Stimulated activated CD4-positive, alpha-beta T cell treated with anti-CD3 and anti-CD28 coated beads, Interleukin-15, amount 100 ng/mL, for 1 hour (primary cell): Measurements from ENCODE around the gene NDUFA13.

ENCODE experiments used
- DNase-seq, 2 donors: peaks; one replicate each; pipeline ENCODE4 v3.0.0-alpha.2; 2020; ENCODE audit warnings: low read depth in 1 of 2, low spot score in 1 of 2

Gene NDUFA13

DNA sequence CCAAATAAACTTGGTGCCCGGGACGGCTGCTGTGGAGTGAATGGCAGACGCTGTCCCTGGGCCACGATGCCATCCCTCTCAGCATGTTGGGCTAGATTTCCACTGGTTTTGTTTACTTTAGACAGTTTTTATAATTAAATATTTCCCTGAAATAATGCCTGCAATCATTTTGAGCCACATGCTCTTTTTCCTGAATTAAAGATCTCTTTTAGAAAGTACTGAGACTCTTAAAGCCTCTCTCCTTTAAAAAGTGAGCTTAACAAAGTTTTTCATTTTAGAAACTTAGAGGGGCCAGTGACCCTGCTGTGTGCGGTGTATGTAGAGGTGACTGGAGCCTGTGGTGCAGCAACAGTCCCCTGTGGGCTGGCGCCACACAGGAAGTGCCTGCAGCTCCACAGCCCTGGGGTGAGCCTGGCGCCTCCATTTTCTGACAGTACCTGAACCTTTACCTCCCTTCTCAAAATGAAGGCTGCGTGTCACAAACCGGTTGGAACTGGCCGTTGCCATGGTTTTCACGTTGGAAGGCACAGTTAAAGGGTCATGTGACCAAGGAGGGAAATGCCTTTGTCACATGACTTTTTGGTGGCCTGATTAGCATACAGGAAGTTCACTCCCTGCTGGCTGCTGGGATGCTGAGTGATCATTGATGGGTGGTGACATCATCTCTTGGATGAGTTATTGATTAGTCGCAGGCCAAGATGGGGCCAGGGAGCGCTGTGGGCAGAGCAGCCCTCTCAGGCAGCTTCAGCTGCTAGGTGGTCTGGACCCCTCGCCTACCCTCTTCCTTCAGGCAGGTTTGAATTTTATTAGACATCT, 26.9 kb upstream of the NDUFA13 start:
- DNase-seq, result peak; percentile 58 to 74

DNA sequence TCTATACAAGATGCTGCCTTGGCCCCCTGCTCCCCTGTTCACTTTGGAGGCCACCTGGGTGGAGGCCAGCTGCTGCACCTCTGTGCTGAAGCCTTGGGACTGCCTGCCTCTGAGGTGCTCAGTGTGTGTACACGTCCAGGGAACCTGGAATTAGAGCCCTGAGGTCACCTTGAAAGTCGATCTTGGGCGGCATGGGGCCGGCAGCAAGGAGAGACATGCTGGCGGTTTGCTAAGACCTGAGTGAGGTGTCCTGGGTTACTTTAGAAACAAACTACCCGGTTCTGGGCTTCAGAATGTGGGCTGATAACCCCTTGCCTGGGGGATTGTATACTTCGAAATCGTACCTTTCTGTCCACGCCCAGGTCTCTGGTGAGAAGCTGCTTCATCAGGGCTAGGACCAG, 26.2 kb upstream of the NDUFA13 start:
- DNase-seq, result no peak

DNA sequence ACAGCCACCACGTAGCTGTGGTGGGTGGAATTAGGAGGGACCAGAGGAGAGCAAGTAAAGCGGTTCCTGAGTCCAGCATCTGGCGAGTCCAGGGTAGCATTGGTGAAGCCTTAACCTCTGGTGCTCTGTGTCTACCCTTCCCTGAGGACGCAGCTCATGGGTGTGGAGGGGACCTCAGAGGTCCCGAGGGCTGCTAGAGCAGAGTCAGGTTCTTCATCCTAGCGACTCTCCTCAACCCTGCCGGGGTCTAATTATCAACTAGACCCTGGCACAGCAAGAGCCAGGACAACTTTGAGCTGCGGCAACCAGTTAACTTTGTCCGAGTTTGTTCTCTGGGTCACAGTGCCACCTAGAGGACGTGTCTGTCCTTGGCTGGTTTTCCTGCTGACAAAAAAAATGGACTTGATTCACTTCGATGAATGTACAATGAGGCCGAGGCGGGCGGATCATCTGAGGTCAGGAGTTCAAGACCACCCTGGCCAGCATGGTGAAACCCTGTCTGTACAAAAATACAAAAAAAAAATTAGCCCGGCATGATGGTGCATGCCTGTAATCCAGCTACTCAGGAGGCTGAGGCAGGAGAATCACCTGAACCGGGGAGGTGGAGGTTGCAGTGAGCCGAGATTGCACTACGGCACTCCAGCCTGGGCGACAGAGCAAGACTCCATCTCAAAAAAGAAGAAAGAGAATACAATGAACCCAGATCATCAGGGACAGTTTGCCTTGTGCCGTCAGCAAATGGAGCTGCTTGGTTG, 25.6 kb upstream of the NDUFA13 start:
- peak; percentile 58 to 68 for DNase-seq

DNA sequence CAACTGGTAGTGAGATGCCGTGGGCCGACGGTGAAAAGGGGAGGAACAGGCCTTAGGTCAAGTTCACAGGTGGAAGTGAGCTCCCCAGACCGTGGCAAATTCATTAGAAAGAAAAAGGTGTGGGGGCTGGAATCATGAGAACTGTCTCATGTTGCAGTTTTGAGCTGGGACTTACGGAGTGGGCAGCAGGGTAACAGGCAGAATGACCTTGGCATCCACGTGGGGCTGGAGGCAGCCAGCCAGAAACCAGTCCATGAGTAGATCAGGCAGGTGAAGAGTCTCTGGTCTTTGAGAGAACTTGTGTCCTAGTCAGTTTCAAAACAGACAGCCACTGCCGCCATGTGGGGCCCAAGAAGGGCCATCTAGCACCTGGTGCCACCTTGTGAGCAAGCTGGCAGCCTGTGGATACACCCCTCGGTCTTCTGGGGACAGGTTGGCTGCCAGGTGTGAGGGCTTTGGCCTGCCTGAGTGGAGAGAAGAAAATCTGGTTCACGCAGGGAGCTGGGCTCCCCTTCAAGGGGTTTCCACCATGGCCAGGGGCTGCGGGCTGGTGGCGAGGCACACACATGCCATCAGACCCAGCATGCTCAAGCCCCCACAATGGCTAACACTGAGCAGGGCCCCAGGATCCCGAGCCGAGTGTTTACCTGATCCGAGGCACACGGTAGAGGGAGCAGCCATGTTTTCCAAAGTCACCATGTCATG, 24.6 kb upstream of the NDUFA13 start:
- DNase-seq, result no peak

DNA sequence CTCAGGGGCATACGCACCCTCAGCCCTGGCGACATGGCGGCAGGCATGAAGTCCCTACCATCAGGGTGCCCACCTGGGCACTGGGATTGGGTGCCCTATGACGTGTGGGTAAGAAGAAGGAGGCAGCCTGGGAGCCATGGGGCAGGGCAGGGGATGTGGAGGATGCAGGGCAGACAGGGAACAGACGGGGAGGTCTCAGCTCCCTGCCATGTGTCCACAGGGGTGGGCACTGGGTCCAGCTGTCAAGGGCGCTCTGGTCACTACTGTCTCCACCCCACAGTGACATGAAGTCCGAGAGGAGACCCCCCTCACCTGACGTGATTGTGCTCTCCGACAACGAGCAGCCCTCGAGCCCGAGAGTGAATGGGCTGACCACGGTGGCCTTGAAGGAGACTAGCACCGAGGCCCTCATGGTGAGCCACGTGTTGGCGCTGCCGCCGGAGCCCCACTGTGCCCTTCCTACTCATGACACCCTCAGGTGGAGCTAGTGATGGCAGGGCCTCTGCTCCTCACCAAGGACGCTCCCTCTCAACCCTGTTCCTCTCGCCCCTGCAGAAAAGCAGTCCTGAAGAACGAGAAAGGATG, 23.9 kb upstream of the NDUFA13 start:
- DNase-seq, result no peak

DNA sequence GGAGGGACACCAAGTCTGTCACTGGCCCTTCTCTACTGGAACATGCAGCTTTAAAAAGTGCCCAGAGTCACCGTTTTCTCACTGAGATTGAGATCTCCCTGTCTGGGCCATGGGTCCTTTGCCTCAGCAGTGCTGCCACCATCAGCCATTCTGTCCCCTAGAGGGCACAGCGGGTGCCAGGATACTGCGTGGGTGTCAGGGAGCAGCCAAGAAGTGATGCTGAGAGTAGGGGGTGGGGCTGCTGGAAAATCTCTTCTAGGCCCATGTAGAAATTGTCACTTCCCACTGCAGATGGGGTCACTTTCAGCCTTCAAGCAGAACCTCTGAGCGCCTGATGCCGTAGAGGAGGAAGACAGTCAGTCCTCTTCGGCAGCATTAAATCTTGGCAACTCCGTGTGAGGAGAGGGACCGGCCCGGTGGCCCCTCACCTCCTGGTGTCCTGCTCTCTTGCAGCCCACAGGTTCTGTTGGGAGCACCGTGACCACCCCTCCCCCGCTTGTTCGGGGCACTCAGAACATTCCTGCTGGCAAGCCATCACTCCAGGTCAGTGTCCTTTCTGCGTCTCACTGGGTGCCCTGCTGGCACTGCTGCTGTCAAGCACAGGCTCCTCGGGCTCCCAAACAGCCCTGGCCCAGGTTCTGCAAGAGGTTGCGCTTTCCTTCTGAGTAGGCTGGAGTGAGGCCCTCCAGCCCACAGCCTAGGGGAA, 22.0 kb upstream of the NDUFA13 start:
- no peak for DNase-seq

DNA sequence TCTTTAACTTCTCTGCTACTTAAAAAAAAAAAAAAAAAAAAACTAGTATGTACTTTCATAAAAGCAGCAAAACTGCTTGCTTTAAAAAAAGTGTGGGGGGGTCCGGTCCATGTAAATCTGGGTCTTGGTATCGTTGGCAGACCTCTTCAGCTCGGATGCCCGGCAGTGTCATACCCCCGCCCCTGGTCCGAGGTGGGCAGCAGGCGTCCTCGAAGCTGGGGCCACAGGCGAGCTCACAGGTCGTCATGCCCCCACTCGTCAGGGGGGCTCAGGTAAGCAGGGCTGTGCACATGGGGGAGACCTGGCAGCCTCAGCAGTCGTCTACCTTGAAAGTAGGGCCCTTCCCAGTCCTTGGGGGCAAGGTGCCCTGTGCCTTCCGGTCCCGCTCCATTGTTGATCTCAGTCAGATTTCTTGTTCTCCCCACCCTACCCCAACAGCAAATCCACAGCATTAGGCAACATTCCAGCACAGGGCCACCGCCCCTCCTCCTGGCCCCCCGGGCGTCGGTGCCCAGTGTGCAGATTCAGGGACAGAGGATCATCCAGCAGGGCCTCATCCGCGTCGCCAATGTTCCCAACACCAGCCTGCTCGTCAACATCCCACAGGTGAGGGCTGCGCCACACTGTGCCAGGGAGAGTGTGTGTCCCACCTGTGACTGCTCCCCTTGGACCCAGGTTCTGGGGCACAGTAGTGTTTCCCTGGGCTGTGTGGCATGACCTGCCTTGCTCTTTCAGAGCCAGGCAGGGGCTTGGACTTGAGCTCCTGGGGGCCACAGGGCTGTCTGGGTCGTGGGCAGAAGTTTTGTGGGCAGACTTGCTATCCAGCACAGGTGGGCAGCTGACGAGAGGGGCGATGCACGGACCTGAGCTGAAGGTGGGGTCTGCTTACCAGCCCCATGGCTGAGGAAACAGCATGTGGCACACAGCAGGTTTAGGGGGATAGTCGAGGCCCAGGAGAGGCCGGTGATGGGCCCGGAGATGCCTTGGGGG, 20.1 kb upstream of the NDUFA13 start:
- no peak for DNase-seq

DNA sequence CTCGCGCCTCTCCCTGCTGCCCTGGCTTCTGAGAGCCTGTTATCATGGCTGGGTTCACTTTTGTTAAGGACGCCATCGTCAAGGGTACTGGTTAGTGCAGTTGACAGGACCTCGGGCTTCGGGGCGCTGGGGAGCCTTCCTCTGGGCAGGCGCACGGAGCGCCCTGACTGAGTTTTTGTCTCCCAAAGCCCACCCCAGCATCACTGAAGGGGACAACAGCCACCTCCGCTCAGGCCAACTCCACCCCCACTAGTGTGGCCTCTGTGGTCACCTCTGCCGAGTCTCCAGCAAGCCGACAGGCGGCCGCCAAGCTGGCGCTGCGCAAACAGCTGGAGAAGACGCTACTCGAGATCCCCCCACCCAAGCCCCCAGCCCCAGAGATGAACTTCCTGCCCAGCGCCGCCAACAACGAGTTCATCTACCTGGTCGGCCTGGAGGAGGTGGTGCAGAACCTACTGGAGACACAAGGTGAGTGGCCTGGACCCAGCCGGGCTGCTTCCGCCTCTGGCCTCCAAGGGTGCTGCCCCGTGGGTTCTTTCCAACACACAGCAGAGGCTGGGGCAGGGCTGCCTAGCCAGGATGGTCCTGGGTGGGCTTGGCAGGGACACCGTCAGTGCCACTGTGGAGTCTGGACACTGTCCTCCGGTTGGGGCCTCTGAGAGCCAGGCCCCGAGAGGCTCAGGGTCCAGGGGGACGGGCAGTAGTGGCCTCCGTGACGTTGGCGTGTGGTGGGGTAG, 17.6 kb upstream of the NDUFA13 start:
- DNase-seq, result no peak

DNA sequence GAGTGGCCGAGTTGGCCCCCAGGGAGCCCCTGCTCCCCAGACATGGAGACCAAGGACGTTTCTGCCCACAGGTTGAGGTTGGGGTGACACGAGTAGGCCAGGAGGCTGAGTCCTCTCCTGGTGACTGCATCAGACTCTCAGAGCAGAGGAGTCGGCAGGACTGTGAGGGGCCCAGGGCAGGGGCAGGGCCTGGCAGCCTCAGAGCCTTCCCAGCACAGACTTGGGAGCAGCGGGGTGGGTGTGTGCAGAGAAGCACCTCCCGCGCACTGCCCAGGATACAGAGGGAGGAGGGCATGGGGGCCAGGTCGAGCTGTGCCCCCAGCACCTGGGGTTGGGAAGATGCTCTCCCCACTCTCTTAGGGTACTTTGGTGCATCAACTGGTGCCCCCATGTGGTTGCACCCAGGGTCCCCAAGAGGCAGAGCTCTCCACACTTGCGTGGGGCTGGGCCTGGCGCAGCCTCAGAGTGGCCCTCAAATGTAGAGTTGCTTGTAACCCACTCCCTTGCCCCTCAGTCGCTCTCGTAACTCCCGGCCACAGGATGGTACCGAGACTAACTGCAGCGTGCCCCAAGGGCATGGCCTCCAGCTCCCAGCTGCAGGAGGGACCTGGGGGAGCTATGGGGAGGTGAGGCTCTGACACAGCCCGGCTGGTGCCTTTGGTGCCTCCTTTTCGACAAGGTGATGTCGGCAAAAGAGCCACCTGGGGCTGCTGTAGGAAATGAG, 16.6 kb upstream of the NDUFA13 start:
- DNase-seq, result no peak

DNA sequence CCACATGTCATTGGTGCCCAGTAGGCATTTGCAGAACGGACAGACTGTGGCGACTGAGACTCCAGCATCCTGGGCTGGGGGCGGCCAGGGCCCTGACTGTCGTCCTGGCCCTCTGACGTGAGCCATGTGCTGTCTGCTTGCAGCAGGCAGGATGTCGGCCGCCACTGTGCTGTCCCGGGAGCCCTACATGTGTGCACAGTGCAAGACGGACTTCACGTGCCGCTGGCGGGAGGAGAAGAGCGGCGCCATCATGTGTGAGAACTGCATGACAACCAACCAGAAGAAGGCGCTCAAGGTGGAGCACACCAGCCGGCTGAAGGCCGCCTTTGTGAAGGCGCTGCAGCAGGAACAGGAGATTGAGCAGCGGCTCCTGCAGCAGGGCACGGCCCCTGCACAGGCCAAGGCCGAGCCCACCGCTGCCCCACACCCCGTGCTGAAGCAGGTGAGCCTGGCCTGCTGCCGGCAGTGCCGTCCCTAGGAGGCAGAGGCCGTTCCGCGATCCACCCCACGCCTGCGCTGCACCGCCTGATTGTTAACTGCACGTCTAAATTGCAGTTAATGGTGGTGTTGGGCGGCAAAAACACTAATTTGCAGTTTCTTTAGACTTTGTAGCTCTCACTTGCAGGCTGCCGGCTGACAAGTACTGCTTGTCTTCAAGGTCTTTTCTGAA, 14.9 kb upstream of the NDUFA13 start:
- no peak for DNase-seq

DNA sequence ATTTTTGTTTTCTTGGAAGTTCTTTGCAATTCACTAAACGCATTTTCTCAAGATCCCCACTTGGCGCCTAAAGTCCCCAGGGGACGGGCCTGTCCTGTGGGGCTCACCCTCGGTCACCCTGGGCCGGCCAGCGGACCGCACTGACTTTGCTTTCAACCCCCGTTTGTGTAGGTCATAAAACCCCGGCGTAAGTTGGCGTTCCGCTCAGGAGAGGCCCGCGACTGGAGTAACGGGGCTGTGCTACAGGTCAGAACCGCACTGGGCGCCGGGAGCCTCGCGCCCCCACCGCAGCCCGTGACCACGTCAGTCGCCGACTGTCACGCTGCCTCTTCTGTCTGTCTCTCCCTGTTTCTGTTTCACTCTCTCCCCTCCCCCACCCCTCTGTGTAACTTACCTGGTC, 14.2 kb upstream of the NDUFA13 start:
- DNase-seq, result no peak

DNA sequence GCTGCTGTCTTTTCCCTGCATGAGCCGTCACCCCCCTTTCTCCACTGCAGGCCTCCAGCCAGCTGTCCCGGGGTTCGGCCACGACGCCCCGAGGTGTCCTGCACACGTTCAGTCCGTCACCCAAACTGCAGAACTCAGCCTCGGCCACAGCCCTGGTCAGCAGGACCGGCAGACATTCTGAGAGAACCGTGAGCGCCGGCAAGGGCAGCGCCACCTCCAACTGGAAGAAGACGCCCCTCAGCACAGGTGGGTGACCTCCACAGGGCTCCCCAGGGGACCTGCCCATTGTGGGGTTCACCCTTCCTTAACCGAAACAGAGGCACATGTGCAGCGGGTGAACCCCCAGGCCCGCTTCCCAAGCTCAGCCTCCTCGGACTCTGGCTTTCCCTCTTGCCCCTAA, 13.7 kb upstream of the NDUFA13 start:
- DNase-seq, result no peak

DNA sequence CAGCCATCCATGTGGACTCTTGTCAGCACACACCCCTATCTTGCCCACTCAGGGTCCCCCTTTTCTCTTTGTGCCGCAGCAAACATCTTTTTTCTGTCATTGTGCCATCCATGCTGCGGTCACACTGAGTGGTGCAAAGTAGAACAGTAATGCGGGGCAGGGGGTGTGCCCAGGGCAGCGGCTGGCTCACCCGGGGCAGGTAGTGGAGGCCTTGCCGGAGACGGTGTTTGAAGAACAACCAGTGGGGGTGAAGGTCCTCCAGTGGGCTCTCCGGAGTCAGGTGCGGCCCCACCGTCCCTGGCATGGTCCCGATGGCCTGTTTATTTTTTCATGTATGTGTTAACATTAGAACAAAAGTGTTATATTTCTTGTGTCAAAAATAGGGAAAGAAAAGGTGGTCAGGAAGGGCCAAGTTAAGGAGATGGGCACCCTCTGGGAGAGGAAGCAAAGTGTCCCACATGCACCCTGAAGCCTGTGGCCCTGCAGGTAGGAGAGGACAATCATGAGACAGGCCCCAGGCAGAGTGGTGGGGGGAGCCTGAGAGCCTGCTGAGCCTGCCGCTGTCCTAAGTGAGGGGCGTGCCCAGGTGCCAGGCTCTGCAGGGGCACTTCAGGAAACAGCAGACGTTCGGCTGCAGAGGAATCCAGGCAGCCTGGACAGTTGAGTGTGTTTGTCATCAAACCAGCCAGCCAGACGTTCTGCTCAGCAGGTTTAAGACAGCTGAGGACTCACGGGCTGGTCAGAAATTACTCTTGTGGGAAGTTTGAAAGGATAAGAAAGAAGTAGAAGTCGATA, 13.0 kb upstream of the NDUFA13 start:
- no peak for DNase-seq

DNA sequence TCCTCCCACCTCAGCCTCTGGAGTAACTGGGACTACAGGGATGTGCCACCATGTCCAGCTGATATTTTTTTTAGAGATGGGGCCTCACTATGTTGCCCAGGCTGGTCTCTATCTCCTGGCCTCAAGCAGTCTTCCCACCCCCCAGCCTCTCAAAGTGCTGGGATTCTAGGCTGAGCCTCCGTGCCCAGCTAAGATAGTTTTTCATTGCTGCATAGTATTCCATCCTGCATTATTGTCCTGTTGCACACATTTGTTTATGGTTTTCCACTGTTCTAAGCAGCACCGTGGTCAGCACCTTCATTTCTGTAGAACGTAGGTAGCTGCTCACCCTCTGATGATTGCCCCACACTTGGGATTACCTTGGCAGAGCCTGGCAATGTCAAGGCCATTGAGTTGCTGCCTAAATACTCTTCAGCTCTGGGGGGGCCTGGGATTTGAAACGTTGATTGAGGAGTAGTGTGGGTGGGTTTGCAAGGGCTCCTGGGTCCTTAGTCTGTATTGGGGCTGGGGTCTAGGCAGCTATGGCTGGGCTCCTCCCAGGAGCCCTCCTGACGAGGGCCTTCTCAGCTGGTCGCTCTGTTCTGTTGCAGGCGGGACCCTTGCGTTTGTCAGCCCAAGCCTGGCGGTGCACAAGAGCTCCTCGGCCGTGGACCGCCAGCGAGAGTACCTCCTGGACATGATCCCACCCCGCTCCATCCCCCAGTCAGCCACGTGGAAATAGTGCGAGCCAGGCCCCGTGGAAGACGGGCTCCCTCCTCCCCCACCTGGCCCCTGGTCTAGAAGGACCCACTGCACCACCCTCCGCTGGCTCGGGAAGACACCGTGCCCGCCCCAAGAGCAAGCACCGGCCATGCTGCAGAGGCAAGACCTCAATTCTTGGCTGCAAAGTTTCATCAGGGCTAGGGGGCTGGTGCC, 11.0 kb upstream of the NDUFA13 start:
- DNase-seq, result no peak

DNA sequence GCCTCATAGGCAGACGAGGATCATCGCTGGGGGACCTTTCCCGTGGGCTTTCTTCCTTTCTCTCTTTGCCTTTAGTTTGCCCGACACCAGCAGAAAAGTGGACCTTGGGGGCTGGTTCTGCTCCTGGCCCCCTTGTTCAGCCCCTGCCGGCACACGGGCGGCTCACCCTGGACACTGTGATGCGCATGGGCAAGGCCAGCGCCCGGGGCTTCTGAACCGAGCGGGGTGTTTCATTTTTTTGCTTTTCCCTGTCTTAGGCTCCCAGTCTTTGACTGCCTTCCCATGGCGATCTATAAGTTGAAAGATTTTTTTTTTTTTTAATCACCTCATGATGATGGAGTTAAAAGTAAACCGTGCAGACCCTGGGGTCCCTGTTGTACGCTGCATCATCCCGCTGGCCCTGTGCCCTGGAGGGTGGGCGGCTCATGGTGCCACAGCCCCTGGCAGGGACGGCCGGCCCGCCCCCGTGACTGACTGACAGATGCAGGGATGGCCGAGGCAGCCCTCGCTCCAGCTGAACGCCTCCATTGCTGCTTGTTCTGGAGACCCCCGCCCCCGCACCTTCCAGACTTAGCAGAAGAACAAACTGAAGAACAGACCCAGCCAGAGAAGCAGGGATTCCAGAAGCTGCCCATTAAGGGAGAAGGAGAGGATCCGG, 10.2 kb upstream of the NDUFA13 start:
- no peak for DNase-seq

DNA sequence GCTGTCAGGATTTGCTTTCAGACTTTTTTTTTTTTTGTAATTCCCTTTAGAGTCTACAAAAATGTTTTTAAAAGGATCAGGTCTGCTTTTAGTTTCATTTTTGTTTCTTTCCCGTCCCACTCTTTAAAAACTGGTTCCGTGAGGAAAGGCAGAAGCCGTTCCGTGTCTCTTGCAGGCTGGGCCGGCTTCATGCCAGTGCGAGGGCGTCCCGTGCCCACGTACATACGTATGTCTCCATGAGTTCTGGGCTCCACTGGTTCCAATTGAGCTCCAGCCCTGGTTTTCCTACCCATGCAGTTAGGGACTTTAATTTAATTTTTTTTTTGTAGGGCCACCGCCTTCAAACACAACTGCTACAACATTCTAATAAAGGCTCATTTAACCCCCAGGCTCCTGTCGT, 9.4 kb upstream of the NDUFA13 start:
- no peak for DNase-seq
